Endothelial cell (in vitro differentiated cells): ENCODE measurements around the gene CHD6. TPM values are rescaled to one million over a fixed set of nuclear protein-coding genes. Genes with fewer than 3 reads are reported as not detected.
A peak's percentile ranks its signal among the peaks of the same experiment; 100 is the strongest.

ENCODE experiments used
- DNase-seq: peaks from one replicate; pipeline ENCODE4 v3.0.0; 2021; ENCODE audit warnings: low spot score
- H3K27ac Mint-ChIP-seq: one replicate; pipeline ENCODE4 v1.8.0; 2021; ENCODE audit warnings: mixed read lengths, inconsistent platforms; ENCODE audit not compliant: unreplicated experiment
- H3K27me3 Mint-ChIP-seq: one replicate; pipeline ENCODE4 v1.8.0; 2021; ENCODE audit warnings: mild to moderate bottlenecking, moderate library complexity, mixed read lengths, inconsistent platforms; ENCODE audit not compliant: unreplicated experiment
- H3K36me3 Mint-ChIP-seq: one replicate; pipeline ENCODE4 v1.8.0; 2021; ENCODE audit warnings: mild to moderate bottlenecking, low read depth, mixed read lengths, inconsistent platforms; ENCODE audit not compliant: unreplicated experiment
- H3K4me1 Mint-ChIP-seq: one replicate; pipeline ENCODE4 v1.8.0; 2021; ENCODE audit warnings: mild to moderate bottlenecking, mixed read lengths, inconsistent platforms; ENCODE audit not compliant: unreplicated experiment
- H3K4me3 Mint-ChIP-seq: one replicate; pipeline ENCODE4 v1.8.0; 2021; ENCODE audit warnings: mild to moderate bottlenecking, mixed read lengths, inconsistent platforms; ENCODE audit not compliant: unreplicated experiment
- H3K9me3 Mint-ChIP-seq: one replicate; pipeline ENCODE4 v1.8.0; 2021; ENCODE audit warnings: mixed read lengths, inconsistent platforms; ENCODE audit not compliant: unreplicated experiment
- CTCF ChIP-seq: fragments of 200-600 bp; sonication (generic); IDR thresholded peaks from one replicate; pipeline ENCODE4 v1.5.0; 2021; ENCODE audit warnings: antibody characterized with exemption; ENCODE audit not compliant: unreplicated experiment
- total RNA-seq: library from RNA; stranded (reverse); fragmentation: NEBNext Ultra II Directional; extraction: Animal tissue kit (Norgen Biotek cat#: 25700); gene quantifications from one replicate; pipeline ENCODE4 v1.2.1, GENCODE V29; 2021; ENCODE audit not compliant: unreplicated experiment

CHD6 gene
- total RNA-seq, 1 donor from 2014 or later = 71.8 TPM

GRCh38 chr20:41424011-41424410 lies 194.2 kb downstream of the CHD6 start:
- H3K9me3 Mint-ChIP-seq = no peaks in the 10 kb centered on the region
- no peak for DNase-seq
- no peak for TF ChIP-seq CTCF
- peaks cover 42% of the 10 kb centered on the region for H3K36me3 Mint-ChIP-seq
- no peak overlapping the region for H3K4me3 Mint-ChIP-seq
- H3K4me1 Mint-ChIP-seq = no peaks in the 10 kb centered on the region
- no peak overlapping the region for H3K27ac Mint-ChIP-seq
- peaks cover 2% of the 10 kb centered on the region for H3K27me3 Mint-ChIP-seq

GRCh38 chr20:41422953-41423352 lies 195.2 kb downstream of the CHD6 start:
- Mint-ChIP-seq H3K4me1 (peaks cover 4% of the 10 kb centered on the region), H3K36me3 (peaks cover 40% of the 10 kb centered on the region), H3K4me3 (no peak overlapping the region), H3K27ac (no peak overlapping the region), H3K9me3 (no peaks in the 10 kb centered on the region), H3K27me3 (peaks cover 4% of the 10 kb centered on the region)
- DNase-seq = no peak
- no peak for TF ChIP-seq CTCF

DNA sequence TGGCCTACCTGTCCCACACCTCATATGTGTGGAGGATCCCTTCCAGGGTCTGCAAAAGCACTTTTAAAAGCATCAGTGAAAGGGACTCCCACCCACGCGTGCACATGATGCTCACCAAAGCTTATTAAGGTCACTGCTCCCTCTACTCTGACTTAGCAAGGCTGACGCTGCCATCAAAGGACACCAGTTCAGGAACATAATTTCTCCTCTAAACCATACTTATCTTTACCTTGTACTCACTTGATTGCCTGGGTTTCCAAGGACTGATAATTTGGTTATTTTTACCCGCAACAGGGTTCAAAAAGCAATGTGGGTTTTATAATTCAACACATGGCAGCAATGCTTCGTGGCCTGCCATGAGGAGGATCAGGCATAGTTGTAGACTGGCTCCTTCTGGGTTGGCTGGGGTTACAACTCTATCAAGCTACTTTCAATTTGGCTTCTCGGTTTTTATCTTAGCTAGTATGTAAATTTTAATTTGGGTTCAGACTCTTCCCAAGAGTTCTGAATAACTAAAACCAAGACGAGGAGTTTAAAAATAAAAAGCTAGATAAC lies 199.4 kb downstream of the CHD6 start:
- DNase-seq = no peak
- no peak for TF ChIP-seq CTCF
- Mint-ChIP-seq H3K27me3 (peaks cover 6% of the 10 kb centered on the region), H3K36me3 (peaks cover 64% of the 10 kb centered on the region), H3K27ac (no peak overlapping the region), H3K9me3 (peaks cover 5% of the 10 kb centered on the region), H3K4me3 (no peak overlapping the region), H3K4me1 (peaks cover 11% of the 10 kb centered on the region)

DNA sequence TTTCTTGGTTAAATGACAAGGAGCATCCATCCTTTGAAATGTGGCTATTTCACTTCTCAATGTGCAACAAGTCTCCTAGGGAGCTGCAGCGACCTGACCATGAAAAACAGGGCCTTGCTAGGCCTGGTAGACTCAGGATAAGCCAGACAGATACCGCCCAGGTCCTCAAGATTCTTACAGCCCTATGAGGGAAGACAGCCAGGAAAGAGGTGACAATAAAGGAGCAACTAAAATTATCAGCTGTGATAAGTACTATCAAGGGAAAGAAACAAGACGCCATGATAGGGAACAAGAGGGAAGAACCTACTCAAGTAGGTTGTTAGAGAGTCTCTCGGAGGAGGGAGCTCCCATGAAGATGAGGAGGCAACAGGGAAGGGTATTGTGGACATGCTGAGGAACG lies 200.1 kb downstream of the CHD6 start:
- no peak for DNase-seq
- Mint-ChIP-seq H3K4me1 (peaks cover 17% of the 10 kb centered on the region), H3K4me3 (peak overlapping the region; percentile 2), H3K27ac (peak overlapping the region; percentile 4), H3K36me3 (peaks cover 63% of the 10 kb centered on the region), H3K27me3 (peaks cover 9% of the 10 kb centered on the region), H3K9me3 (peaks cover 5% of the 10 kb centered on the region)
- no peak for TF ChIP-seq CTCF

- no peak for TF ChIP-seq CTCF
- peaks cover 52% of the 10 kb centered on the region for H3K36me3 Mint-ChIP-seq
- DNase-seq = no peak
- peaks cover 37% of the 10 kb centered on the region for H3K4me1 Mint-ChIP-seq
- H3K4me3 Mint-ChIP-seq = no peak overlapping the region
- H3K9me3 Mint-ChIP-seq = peaks cover 5% of the 10 kb centered on the region
- H3K27ac Mint-ChIP-seq = no peak overlapping the region
- peaks cover 6% of the 10 kb centered on the region for H3K27me3 Mint-ChIP-seq
Measured at GRCh38 chr20:41415191-41415590, 203.0 kb downstream of the CHD6 start.
